ENCODE results near the gene ATP9B.
"Not testable (repeated sequence)": the region's sequence is repeated elsewhere in the genome, so short reads cannot be mapped to it uniquely, and the experiment has no call there.

Gene ATP9B

DNA sequence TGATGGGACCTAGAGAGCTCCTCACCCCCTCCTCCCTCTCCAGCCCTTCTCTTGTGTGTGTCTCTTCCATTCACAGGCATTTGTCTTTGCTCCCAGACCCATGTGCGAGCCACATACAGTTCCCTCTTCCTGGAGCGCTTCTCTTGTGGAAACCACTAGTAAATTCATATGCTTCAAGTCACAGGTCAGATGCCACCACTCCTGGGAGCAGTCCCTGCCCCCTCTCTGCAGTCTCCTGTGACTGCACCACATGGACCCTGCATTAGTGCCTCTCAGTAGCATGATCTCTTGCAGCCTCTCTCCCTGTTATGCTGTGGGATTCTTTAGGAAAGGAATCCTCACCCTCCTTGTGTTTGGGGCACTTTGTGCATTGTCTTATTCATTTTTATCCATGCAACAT, 230.1 kb downstream of the ATP9B start:
- no peak for DNase-seq

DNA sequence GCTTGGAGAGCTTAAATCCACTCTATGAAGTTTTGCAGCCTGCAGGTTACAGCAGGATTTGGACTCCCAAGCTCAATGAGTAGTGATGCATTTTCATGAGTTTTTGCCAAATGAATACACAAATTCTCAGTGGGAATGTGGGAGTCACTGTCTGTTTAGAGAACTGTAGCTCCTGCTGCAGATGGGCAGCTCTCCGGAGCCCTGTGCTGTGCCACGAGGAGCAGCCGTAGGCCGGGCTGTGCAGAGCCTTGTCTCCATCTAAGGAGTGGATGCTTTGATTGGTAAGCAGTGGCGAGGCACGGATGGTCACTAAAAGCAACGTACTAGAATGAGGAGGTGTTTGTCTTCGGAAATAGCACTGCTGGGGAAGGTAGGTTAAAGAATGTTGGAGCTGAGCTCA, 230.5 kb downstream of the ATP9B start:
- no peak for DNase-seq

DNA sequence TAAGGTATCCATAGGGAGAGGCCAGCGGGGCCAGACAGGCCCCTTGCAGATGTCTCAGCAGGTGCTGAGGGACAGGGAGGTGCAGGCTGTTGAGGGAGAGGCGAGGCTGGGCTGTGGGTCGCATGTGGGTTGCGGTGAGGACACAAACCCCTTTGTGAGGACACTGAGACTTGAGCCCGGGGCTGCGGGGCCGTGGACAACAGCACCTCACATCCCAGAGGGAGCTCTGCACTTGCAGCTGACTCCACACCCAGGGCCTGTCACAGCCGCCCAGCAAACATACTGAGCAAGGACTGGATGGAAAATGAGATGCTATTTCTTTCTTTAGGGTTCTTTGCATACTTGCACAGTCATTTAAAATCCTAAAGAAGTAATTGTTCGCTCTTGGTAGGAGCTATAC, 231.2 kb downstream of the ATP9B start:
- DNase-seq, result no peak

DNA sequence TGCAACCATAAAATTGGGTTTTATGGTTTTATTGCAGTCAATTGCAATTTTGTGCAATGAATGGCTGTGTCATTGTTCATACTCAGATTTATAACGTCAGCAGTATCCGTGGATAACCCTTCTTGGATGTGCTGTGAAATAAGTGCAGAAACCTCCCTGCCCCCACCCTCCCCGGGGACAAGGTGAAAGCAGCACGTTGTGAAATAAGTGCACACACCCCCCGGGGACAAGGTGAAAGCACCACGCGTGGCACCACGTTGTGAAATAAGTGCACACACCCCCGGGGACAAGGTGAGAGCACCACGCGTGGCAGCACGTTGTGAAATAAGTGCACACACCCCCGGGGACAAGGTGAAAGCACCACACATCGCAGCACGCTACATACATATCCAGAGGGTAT, 232.9 kb downstream of the ATP9B start:
- DNase-seq, result no peak

DNA sequence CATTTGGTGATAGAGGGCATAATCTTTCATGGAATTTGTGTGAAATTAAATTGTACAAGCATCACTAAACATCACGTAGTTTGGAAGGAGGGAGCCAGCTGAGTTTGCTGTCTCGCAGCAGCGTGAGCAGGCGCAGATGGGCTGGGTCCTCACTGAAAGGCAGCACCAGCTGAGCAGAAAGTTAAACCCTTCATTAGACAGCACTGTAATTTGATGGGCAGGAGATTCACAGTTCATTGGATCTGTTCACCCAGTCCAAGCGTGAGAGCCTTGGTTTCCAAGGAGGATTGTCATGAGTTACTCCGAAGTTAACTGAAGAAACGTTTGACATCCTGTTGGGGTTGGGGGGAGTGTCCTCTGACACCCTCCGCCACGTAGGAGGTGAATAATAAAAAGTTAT, 236.7 kb downstream of the ATP9B start:
- DNase-seq, result no peak

DNA sequence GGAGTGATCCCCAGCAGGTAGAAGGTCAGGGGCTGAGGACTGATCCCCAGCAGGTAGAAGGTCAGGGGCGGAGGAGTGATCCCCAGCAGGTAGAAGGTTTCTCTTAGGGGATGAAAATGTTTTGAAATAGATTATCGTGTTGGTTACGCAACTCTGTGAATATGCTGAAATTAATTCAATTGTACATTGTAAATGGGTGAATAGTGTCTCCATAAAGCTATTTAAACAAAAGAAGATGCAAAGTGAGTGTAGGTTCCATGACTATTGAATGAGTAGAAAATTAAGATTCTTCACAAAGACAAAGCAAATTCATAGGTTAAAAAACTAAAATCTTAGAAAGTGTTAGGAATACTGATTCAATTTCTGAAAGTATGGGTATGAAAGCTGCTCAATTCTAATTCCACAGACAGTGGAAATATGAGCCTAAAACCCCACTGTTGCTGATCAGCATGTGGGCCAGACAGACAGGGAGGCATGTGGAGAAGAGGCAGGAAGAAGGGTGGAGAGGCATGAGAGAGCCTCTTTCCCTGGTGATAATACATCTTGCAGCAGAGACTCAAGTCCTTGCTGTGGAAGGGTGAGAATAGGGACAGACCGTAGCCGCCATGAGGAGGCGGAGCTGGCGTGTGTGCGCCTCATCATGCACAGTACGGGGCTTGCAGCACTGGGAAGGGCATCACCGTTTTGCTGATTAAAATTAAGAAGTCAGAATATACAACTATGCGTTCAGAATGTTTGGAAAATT, 240.6 kb downstream of the ATP9B start:
- DNase-seq, result no peak

DNA sequence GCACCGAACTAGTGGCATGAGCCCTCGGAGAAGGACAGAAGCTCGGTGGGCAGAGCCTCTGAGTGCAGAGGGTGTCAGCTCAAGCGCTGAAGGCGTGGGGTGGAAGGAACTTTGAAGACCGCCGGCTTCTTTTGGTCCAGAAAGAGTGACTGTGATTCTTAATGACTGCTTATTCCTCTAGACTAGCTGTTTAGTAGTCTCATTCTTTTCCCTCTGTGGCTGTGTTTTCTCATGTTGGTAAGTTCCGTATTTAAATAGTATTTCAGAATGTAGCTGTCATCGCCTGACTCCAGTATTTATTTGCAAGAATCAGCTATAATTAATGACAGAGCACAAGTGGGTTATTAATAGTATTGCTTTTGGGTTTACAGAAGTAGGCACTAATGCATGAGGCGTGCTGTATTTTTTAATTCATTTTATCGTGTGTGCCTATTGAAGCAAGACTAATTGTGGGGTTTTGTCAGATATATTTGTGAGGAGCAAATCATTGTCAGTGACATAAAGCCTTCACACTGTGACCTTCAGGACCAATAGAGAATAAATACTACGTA, 245.7 kb downstream of the ATP9B start:
- DNase-seq, result no peak

DNA sequence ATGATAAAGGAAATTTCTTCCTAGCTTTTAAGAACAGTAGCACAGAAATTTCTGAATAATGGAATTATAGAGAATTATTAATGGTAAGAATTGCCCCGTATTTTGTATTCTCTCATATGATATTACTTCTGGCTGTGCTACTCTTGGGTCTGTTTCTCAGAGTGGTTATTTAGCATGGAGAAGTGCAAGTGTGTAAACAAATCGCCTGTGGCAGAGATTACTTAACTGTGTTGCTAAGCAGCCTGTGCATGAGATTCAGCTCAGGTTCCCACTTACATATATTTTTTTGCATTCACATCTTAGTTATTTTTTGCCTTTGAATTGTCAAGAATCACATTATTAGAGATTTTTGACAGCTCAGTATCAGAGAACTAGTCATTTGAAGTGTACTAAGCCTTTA, 246.4 kb downstream of the ATP9B start:
- DNase-seq, result peak; percentile 37

DNA sequence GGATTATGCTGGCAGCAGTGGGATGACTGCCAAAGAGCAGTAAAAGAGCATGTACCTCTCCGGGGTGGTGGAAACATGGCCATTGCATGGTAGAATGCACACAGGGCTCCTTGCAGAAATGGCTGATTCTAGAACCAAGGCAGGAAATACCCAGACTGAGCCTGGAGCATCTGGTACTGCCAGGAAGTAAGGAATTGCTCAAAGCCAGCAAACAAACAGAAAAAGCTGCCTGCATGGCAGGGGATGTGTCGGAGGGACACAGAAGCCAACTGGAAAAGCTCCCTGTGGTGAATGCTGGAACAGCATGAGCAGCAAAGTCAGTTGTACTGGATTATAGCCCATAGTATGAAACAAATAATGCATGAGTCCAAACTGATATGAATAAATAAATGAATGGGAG, 248.5 kb downstream of the ATP9B start:
- DNase-seq, result no peak

DNA sequence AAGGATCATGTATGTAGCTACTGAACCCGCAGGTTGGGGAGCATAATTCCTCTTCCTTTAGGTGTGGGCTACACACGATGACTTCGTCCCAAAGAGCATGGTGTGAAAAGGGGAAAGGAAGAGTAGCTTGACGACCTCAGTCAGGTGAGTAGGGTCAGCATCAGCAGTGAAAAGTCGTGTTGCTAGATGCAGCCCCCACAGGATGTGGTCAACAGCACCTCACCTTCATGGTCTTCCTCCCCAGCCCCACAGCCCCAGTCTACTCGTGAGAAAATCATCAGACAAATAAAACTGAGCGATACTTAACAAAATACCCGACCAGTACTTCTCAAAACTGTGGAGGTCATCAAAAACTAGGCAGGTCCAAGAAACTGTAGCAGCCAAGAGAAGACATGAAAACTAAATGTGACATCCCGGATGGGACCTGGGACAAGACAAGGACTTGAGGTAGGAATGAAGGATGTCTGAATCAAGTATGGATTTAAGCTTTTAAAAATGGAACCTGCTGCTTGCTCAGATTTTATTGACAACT, 249.0 kb downstream of the ATP9B start:
- DNase-seq, result no peak

DNA sequence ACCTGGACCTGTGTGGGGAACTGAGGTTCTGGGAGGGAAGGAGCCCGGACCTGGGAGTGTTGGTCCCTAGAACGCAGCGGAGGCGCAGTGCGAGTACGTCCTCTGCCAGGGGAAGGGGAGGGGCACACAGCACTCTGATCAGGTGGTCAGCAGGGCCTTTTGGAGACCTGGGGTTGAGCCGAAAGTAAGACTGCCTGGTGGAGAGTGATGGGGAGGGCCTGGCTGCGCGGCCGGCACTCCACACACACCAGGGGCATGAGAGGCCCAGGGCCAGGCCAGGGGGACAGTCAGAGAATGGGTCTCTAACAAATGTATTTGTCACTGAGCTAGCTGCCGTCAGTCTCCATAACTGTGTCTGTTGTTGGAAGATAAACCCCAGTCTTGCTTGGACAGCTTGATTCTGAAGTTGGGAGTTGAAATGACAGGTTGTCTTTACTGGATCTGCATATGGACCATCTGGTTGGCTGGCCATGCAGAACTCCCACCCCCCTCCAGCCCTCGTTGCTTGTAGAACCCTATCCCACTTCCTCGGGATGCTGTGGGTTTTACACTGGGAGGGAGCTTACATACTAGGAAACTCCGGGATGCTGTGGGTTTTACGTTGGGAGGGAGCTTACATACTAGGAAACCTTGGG, 251.1 kb downstream of the ATP9B start:
- DNase-seq, result no peak

DNA sequence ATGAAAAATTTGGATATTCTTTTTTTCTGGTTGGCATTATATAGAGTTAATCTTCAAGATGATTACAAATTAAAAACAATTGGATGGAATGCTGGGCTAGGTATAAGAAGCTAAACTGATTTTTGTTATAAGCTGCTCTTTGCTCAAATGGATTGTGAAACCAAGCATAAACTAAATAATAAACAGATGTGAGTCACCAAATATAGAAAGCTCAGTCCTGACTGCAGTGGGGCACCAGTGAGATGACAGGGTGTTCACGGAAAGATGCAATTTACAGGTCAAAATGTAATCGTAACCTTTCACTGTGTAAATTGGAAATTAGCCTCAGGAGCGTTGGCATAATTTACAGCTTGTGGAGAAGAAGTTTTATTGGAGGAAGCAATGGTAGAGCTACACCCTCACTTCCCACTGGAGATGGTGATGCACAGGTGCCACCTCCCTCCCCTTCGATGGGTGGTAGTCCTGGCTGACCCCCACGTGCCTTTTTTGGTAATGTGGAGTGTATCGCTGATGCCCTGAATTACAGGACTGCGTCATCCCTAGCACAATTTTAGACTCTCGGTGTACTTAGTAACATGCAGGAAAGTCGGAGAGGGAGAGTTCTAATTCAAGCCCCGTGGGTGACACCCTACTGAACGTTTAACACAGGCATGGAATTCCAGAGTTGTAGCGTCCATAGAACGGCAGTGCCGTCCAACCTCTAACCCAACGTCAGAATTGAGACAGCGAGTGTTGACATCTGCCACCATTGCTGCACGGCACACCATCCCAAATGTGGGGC, 252.6 kb downstream of the ATP9B start:
- peak; percentile 63 for DNase-seq

DNA sequence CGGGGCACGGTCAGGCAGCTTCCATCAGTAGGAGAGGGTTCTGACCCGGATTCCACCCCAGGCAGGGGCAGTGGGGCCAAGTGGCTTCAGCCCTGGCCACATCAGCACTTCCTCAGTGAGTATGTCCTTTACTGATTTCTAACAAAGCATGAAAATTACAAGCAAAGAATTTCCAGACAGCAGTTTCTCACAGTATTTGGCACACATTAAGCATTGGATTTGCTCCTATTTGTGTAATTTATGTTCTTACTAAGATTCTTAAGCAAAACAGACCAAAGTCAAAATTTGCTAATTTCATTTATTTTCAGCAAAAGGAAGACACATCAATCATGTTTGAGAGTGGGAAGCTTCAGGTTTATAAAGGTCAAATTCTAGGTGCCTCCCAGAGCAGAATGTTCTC, 253.2 kb downstream of the ATP9B start:
- DNase-seq, result no peak

DNA sequence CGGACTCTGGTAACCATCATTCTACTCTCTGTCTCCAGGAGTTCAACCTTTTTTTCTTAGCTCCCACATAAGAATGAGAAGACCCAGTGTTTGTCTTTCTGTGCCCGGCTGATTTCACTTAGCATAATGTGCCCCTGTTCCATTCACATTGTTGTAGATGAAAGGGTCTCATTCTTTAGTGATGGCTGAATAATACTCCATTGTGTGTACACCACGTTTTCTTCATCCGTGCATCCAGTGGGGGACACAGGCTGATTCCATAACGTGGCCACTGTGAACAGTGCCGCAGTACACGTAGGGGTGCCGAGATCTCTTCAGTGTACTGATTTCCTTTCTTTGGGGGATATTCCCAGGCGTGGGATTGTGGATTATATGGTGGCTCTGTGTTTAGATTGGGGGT, 254.3 kb downstream of the ATP9B start:
- DNase-seq, result no peak

DNA sequence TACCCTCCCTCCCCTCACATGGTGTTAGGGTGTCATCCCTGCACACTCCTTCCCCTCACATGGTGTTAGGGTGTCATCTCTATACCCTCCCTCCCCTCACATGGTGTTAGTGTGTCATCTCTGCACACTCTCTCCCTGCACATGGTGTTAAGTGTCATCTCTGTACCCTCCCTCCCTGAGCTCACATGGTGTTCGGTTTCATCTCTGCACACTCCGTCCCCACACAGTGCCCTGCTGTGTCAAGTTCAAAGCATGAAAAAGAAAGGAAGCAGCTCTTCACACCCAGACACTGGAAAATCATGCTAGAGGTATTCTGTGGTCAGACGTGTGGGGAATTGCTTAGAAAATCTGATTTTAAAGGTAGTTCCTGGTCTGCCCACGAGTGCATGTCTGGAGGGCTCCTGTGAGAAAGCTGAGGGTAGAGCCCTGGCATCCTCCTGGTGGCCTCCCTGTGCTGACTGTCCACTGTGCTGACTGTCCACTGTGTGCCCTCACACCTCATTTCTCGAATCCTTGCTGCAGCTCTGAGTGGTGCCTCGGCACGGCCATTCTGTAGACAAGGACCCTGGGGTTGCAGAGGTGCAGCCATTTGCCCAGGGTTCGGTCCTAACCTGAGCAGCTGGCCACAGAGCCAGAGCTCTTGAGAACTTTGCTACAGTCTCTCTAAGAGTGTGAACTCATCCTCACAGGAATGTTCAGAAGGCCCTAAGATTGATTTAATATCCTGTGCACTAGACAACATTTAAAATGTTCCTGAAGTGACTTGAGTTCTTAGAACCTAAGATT, 257.4 kb downstream of the ATP9B start:
- DNase-seq, result no peak

DNA sequence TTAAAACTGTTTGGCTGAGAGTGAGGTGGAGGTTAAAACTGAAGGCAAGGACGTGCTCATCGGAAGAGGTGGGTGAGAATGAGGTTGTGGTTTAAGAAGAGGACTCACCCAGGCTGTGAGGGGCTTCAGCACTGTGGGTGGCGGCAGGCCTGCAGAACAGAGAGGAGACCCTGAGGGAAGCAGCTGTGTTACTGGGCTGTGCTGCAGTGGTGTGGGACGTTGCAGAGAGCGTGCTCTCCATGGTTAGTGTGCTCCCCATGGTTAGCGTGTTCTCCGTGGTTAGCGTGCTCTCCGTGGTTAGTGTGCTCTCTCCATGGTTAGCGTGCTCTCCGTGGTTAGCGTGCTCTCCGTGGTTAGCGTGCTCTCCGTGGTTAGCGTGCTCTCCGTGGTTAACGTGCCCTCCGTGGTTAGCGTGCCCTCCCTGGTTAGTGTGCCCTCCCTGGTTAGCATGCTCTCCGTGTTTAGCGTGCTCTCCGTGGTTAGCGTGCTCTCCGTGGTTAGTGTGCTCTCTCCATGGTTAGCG, 258.1 kb downstream of the ATP9B start:
- no peak for DNase-seq

DNA sequence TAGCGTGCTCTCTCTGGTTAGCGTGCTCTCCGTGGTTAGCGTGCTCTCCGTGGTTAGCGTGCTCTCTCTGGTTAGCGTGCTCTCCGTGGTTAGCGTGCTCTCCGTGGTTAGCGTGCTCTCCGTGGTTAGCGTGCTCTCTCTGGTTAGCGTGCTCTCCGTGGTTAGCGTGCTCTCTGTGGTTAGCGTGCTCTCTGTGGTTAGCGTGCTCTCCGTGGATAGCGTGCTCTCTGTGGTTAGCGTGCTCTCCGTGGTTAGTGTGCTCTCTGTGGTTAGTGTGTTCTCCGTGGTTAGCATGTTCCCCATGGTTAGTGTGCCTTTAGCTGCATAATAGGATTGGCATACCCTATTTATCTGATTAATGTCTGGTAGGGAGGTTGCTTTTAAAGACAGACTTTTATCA, 258.7 kb downstream of the ATP9B start:
- not testable (repeated sequence) for DNase-seq

DNA sequence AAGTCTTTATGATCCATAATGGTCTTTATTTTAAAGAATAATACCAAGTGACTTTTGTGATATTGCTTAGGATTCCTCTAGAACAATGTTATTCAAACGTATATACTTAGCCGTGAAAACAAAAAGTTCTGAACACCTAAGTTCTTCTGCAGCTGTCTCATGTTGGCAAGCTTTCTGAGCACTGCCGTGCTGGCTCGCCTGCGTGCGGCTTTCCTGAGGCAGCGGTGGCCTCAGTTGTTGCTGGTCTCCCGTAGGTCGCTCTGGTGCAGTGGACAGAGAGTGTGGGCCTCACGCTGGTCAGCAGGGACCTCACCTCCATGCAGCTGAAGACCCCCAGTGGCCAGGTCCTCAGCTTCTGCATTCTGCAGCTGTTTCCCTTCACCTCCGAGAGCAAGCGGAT, 259.7 kb downstream of the ATP9B start:
- no peak for DNase-seq

DNA sequence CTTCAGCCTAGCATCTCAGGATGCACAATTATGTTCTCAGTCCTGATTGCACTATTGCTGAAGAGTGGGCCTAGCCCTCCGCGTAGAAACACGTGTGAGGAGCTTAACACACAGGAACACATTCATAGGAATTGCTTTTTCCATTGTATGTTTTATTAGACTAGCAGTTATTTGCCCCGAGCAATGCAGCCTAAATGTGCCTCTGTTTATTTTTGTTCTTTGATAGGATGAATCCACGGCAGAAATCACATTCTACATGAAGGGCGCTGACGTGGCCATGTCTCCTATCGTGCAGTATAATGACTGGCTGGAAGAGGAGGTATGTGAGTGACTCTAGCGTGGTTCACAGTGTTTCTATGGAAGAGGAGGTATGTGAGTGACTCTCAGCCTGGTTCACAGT, 260.6 kb downstream of the ATP9B start:
- no peak for DNase-seq

DNA sequence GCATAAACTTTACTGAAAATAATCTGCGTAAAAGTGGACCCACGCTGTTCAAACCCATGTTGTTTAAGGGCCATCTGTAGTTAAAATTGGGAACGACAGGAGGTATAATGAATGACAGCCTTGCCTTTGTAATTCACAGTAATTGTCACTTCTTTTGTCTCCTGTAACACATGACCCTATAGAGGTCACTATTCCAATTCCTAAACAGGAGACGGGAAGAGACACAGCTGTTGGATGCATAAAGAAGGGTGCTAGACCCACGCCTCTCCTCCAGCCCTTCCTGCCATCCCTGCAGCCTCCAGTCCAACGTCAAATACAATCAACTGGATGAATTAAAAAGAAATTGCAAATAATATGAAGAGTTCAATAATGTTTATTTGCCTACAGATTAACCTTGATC, 263.5 kb downstream of the ATP9B start:
- peak; percentile 58 for DNase-seq

DNA sequence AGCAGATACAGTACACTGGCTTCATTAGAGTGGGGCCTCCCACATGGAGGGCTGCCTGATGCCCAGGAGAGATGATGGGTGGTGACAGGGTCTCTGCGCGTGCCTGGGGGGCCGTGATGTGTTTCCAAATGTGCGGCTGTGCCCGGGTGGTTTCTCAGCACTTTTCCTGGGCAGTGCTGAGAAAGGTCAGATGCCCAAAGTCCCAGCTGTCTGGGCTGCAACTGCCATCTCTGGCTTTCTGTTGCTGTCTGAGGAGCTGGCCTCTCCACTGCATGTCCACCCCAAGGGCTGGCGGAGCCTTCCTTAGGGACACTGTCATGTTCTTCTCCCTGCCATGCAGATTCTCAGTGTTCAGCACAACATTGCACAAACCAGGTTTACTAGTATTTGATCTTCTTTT, 263.9 kb downstream of the ATP9B start:
- DNase-seq, result no peak

DNA sequence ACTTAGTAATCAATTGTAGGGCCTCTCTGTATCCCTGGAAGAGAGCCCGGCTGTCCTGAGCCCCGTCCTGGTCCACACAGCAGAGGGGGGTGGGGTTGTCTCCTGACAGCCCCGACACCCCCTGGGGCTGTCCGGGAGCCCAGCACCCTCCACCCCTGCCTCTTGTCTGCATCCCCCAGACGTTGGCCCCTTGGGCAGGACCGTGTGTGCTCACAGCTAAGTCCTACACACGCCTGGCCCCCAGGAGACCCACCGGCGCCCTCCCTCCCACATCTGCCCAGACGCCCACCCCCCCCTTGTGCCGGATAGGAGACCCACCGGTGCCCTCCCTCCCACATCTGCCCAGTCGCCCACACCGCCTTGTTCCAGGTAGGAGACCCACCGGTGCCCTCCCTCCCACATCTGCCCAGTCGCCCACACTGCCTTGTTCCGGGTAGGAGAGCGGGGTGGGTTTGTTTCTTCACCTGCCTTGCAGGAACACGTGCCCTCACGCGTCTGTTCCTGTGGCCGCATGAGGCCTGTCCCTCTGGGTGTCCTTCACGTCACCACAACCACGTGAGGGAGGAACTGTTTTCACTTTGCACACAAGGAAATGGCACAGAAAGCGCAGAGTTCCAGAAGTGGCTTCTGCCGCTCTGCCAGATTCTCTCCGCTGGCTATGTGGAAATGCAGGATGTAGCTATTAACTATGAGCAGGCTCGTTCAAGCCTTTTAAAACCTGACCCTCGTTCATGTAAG, 265.5 kb downstream of the ATP9B start:
- DNase-seq, result no peak

Measured in COR-L47 (cell line).